Hematopoietic multipotent progenitor cell treated with erythropoietin and hydrocortisone succinate and interleukin-3 and kit ligand, for 6 days (in vitro differentiated cells): ENCODE results near the gene PRPS1.
"Not testable (repeated sequence)": the region's sequence is repeated elsewhere in the genome, so short reads cannot be mapped to it uniquely, and the experiment has no call there.

Source experiments
- DNase-seq: peaks from one replicate; pipeline ENCODE4 v3.0.0-alpha.2; 2015

The PRPS1 gene

DNA sequence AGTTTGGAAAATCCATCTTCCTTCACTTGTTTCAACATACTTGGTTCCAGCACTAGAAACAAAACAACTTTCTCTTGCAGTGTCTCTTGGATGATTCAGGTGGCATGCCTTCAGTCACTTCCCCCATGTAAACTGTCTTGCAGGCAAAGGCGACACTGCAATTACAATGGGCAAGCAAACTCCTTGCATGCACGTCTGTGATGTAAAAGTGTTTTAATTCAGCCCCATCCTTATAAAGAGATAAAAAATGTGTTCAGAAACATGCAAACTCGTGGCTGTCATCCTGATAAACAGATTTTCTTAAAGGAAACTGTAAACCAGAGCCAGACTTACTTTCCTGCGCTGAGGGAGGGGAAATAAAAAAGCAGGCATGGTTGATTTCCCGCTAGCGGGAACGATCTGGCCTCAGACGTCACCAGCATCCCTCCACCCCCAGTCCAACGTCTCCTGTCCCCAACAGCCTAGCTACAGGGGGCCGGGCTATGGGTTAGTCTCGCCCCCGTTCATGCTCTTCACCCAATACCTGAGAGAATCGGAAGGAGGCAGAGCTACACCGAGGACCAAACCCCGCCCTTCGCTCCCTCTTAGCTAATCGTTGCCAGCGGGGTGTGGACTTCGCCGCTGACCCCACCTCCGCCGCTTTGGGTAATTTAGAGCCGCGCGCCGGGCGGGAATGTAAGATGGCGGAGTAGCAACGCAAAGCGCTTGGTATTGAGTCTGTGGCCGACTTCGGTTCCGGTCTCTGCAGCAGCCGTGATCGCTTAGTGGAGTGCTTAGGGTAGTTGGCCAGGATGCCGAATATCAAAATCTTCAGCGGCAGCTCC, at the start of gene PRPS1:
TSS of gene PRPS1 (plus strand) at position 673 of the 824 bp plus-strand sequence. CDS start at position 792, 119 bp downstream.
- peak; percentile 98 for DNase-seq

DNA sequence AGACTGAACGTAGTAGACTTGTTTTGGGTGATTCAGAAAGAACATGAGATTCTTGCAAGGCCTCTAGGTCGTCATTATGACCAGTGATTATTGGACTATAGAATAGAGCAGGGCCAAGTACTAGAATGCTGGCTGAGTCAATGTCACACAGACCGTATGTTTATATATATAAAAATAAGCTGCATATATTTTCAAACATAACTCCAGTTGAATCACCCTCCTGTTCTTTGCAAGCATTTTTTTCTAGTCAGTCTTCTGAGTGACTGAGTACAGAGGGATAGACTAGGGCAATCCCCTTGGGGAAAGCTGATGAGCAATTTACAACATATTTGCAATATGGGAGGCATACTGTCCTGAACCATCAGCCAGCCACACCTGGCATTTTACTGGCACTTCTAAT, 48.4 kb upstream of the PRPS1 start:
- no peak for DNase-seq

DNA sequence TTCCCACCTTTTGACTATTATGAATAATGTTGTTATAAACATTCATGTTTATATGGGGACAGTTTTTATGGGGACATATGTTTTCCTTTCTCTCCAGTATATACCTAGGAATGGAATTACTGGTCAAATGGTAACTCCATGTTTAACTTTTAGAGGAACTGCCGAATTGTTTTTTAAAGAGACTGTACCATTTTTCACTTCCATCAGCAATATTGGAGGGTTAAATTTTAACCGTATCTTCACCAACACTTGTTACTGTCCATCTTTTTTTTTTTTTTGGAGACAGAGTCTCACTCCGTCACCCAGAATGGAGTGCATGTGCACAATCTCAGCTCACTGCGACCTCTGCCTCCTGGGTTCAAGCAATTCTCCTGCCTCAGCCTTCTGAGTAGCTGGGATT, 46.4 kb upstream of the PRPS1 start:
- no peak for DNase-seq

DNA sequence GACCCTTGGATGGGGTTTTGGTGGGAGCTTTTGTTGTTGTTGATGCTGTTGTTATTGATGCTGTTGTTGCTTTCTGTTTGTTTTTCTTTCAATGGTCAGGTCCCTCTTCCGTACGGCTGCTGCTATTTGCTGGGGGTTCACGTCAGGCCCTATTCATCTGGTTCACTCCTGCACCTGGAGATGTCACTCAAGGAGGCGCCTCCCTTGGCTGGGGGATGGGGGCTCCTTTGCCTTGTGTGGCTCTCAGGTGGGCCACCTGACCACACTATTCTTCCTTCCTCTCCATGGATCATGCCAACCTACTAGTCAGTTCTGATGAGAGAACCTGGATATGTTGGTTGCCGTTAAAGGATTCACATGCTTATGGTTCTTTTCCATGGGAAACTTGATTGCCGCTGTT, 39.1 kb upstream of the PRPS1 start:
- no peak for DNase-seq

DNA sequence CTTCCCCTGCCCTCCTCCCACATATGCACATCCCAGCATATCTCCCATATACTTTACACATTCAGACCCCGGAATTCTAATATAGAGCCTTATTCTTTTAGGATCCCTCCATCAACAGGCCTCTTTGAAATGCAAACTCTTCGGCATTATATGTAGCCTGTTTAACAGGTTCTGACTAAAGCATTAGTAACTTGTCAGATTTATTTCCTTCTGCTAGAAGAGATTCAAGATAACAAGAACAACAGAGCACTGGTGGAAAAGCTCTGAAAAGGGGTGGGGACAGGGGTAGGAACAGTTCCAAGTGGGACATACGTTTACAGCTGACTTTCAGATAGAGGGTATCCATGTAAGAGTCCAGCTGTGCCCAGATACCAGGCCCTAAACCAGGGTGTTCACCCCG, 31.7 kb upstream of the PRPS1 start:
- DNase-seq = no peak

DNA sequence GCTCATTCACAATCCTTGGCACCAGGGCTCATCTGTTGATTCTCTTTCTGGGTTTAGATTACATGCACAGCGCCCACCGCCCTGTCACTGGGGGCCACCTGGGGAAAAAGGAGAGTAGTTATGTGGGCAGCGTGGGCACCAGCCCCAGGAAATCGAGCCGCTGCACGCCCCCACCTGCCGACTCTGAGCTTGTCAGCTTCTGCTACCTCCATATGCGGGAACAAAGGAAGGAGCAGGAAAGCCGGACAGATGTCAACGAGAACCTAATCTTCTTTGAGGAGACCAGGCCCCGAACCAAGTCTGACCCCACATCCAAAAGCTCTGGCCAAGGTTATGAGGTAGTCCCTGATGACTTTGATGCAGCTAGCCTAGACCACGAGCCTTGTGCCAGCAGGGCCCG, 31.0 kb upstream of the PRPS1 start:
- no peak for DNase-seq

DNA sequence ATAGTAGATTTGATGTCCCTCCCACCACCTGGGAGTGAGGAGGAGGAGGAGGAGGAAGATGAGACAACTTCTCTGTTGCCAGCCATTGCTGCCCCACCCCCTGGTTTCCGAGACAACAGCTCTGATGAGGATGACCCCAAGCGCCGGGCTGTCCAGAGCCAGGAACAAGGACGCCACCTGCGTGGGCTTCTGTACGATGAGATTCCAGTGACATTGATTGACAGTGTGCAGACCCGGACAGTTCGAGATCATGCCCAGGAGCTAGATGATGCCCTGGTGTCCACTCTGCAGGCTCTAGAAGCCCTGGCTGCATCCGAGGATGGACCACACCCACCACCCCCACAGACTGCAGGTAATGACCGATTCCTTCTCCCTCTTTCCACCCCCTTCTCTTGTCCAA, 30.5 kb upstream of the PRPS1 start:
- no peak for DNase-seq

DNA sequence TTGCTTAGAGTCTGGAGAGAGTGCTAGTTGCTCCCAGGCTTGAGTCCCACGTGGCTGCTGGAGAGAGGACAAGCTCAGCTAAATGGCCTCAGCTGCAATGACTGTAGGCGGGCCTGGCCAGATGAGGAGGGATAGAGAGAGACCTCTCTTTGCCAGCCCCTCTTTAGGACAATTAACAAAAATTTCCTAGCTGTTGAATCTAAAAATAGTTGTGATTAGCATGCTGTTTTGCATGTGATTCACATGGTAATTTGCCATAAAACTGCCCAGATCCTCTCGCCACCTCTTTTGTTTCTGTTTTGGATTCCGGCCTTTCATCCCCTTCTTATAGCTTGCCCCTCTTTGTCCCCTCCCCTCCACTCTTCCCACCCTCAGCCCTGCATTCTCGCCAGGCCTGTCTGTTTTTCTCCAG, 28.9 kb upstream of the PRPS1 start:
- no peak for DNase-seq

DNA sequence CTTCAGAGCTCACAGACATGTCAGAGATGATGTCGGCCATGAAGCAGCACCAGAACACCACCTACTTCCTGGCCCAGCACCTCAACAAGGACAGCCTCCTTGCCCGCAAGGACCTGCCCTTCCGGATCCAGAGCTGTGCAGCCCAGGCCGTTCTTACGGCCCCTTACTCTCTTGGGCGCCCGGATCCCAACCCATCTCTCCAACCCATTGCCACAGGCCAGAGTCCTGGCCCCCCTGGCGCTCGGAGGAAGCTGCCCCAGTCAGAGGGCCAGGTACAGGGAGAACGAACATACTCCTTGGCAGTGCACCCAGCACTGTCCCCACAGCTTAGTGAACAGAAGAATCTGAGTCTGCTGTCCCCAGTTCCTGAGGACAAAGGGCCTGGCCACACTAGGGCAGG, 27.9 kb upstream of the PRPS1 start:
- DNase-seq = no peak

DNA sequence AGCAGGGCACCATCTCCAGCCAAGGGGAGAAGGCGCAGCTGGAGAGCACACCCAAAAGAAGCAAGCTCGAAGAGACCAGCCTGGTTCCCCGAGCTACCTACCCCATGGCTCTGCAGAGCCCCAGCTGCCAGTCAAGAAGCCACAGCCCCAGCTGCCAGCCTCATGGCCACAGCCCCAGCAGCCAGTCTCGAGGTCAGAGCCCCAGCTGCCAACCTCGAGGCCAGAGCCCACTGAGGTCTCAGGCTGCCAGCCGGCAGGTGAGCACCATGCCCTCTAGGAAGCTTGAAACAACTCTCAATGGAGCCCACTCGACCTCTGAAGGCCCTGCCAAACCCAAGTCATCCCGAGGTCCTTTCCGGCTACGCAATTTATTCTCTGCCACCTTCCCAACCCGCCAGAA, 27.0 kb upstream of the PRPS1 start:
- no peak for DNase-seq

DNA sequence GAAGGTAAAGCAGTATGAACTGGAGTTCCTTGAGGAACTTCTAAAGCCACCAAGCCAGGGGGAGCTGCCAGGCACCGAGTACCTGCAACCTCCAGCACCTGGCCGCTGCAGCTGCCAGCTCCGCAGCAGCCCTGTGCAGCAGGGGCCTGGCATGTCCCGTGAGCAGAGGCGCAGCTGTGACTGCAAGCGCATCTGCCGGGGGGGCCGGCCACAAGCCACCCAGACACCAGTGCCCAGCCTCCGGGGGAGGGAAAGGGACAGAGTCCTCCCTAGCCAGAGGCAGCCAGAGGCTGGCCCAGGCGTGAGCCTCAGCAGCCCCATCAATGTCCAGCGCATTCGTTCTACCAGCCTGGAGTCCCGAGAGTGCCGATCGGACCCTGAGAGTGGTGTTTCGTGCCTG, 26.6 kb upstream of the PRPS1 start:
- no peak for DNase-seq

DNA sequence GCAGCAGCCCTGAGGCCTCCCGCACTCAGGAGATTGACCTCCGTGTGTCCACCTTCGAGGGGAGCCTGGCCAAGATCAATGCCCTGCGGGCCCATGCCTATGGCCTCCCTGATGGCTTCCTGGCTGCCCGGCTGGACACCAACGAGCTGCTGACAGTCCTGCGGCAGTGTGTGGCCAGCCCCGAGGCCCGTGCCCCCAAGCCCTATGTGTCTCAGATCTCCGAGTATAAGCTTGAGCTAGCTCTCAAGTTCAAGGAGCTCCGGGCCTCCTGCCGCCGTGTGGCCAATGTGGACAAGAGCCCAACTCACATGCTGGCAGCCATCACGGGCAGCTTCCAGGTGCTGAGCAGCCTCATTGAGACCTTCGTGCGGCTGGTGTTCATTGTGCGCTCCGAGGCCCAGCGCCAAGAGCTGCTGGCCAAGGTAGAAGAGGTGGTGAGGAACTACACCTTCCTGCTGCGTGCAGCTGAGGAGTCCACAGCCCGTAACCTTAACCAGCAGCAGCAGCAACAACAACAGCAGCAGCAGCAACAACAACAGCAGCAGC, 25.5 kb upstream of the PRPS1 start:
- no peak for DNase-seq

DNA sequence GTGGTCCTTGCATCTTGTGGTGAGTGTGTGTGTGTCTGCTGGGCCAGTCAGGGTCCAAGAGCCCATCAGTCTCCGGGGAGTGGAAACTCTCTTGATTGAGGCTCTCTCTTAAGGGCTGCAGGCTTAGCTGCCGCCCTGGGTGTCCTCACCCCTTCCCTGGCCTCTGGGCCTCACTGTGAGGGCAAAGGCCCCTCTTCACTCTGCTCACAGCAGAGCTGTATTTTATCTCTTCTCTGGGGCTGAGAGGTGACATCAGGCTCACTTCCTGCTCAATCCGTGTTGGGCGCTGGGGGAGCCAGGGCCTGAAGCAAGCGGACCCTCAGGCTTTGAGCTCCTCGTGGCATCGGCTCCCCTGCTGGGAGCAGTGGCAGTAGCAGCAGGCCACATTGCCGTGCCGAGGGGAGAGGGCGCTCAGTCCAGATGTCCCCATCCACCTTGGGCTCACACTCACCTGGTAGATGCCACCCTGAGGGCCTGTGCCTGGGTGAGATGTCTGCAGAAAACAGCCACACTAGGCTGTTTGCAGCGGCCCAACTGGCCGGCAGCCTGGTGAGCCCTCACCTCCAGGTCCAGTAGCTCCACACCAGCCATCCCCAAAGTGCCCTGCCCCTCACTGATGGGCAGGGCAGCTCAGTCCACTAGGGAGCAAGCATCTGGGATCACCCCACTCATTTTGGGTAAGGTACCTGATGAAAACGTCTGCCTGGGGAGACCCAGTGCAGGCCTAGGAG, 24.7 kb upstream of the PRPS1 start:
- DNase-seq = no peak

DNA sequence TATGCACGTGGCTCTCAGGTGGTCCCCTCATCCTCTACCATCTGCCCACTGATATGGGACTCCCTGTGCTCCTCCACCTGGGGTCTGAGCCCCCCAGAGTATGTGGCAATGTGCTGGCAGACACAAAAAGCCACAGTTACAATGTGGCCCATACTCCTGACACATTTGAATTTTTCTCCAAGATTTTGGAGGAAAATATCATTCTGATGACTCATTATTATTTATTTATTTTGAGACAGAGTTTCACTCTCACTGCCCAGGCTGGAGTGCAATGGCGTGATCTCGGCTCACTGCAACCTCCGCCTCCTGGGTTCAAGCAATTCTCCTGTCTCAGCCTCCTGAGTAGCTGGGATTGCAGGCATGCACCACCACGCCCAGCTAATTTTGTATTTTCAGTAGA, 19.2 kb upstream of the PRPS1 start:
- DNase-seq = not testable (repeated sequence)

DNA sequence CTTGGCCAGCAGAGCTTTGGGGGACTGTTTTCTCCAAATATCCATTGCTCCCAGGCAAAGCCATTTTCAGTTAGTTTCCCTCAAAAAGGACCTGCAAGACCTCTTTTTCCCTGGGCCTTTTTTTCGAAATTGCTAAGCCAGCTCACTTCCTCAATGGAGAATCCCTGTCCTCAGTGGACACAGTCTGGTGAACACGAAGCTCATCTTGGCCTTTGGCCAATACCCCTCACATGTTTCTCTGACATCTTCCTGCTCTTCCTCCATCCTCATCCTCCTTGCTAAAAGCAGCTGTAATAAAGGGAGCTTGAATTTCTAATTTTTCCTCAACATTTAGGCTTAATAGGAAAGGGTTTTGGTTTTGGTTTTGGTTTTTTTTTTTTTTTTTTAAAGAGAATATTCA, 17.6 kb upstream of the PRPS1 start:
- DNase-seq = no peak

DNA sequence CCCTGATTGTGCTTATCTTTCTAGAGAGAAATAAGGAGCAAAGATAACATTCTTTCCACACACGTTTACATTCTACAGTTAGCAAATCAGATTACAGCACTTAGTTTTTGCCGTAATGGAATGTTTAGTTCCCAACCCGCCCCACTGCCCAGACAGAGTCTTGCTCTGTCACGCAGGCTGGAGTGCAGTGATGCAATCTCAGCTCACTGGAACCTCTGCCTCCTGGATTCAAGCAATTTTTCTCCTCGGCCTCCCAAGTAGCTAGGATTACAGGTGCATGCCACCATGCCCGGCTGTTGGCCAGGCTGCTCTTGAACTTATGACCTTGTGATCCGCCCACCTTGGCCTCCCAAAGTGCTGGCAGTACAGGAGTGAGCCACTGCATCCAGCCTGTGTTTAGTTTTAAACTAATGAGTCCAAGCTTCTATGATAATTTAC, 8.4 kb upstream of the PRPS1 start:
- DNase-seq = no peak

DNA sequence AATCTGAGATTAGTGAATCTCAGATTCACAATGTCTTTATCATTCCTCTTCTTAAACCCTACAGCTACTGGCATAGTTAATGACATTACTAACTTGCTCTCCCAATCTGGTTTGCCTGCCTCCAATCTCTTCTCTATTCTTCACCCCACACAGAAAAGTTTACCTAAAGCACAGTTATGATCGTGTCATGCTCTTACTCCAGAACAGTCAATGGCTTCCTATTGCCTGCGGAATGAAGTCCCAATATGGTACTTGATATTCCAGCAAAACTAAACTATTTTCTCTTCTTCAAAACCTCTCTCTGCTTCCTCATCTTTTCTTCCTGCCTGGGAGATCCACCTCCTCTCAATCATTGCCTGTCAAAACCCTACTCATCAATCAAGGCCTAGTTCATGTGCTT, 3.4 kb upstream of the PRPS1 start:
- no peak for DNase-seq

DNA sequence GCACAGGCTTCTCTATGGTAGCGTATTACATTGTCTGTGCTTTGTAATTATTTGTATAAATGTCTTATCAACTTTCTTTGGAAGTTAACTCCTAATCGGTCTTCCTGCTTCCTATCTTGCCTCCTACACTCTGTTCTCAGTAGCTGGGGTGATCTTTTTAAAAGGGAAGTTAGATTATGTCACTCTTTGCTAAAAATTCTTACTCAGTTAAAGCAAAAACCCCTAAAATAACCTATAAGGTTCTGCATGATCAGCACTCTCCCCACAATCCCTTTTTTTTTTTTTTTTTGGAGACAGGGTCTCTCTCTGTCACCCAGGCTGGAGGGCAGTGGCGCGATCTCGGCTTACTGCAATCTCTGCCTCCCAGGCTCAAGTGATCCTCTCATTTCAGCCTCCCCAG, 2.6 kb upstream of the PRPS1 start:
- peak; percentile 16 for DNase-seq

DNA sequence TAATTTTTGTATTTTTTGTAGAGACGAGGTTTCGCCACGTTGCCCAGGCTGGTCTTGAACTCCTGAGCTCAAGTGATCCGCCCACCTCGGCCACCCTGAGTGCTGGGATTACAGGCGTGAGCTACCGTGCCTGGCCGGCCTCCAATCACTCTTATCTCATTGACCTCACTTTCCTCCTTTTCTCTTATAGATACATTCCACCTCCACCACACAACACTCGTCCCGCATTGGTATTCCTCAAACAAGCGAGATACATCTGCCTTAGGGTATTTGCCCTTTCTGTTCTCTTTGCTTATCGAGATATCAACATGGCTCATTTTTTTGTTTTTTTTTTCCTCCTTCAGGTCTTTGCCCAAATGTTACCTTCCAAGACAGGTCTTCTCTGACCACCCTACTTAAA, 1.8 kb upstream of the PRPS1 start:
- peak; percentile 18 for DNase-seq

DNA sequence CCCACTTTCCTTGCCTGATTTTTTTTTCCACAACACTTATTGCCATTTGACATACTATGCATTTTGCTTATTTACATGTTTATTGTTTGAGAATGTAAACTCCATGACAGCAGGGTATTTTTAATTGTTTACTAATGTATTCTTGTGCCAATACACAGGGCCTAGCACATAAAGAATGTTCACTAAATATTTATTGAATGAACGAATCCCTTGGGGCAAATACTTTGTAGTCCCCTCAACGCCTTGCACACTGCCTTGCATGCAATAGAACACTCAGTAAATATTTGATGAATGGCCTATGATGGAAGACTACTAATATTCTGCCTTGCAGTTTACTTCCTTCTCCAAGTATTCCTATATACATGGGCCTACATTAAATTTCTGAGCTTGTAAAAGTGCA, 1.4 kb upstream of the PRPS1 start:
- no peak for DNase-seq

DNA sequence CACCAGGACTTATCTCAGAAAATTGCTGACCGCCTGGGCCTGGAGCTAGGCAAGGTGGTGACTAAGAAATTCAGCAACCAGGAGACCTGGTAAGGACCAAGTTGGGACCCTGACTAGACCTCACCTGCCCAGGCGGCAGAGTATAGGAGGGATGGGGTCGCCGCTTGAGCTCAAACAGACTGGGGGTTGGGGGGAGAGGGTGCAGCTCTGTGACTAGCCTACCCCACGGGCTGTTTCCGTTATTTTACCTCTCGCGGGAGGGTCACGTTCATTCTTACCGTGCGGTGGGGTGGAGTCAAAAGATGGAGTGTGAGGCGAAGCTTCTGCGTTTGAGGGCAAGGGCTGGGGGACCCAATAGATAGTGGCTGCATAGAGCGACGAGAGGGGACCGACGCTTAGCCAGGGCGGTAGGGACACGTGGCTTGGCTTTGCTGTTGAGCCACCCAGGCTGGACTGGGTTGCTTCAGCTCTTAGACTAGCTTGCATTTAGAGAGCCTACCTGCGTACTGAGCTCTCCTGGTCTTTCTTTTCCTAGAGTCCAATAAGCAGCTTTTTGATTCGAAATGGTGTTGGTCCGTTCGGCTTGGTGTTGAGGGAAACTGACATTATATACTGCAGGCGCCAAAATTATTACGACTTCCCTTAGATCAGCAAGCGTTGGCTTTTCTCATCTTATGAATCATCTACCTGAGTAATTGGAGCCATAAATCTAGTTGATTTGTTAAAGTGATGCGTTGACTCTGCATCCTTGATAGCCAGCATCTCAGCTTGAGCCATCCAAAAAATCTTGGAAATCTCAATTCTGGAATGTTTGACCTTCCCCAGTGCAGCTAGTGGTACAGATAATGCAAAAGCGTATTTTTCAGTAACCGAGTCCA, 591 bp downstream of the PRPS1 start:
- peak; percentile 62 for DNase-seq

DNA sequence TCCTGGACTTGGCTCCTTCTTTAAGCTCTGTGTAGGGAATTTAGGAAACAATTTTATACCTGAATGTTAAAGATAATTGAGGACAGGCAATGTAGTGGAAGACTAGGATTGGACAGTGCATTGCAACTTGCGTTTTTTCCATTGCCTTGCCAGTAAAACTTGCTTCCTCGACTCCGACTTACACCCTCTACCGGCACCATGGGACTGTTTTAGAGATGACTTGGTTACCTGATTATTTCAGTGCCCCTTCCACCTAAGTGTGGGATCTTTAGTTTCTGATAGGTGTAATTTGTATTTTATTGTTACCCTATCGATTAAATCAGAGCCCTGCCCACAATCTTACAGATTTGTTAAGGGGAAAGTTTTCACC, 1.2 kb downstream of the PRPS1 start:
- peak; percentile 61 for DNase-seq

DNA sequence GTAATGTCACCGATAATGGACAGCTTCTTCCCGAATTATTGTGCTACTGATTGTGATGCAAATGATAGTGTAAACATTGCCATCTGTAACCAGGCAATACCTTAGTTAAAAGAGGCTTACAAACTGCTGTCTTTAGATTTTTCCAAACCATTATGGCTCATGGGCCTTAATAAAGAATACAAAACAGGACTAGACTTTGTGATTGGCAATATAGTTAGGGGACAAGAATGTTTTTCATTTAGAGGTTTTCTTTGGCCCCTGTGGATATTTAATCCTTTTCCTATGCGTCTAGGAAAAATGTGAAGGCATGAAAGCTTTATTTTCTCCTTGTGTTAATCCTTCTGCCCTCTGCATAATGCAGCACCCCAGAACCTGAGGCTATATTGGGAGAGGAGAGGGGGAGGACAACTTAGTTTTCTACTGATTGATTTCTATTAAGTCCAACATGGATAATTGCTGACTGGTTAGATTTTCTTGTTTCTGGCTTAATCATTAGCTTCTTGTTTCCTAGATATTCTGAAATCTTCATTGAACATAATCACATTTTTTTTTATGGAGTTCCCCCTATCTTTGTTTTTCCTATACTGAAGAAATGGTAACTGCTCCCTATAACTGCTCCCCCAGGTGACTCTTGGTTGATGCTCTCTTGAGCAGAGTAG, 1.9 kb downstream of the PRPS1 start:
- DNase-seq = no peak
